Heart left ventricle (tissue), 13 donors: ENCODE data around the gene SLC37A2.

Experiments
- POLR2A ChIP-seq, 2 donors: fragments of 450-650 bp; IDR thresholded peaks; one replicate each; pipeline ENCODE4 v1.6.1; 2017; ENCODE audit warnings: antibody characterized with exemption in 2 of 2, mild to moderate bottlenecking in 2 of 2, moderate library complexity in 2 of 2
- TF ChIP-seq, protein P1 (sequence below), 12 donors: fragments of 200-600 bp; sonication (generic) in 4 of 12; IDR thresholded peaks; one replicate each; pipeline versions ENCODE4 v1.5.0 to v1.8.0; 2018 to 2022; ENCODE audit warnings: antibody characterized with exemption in 12 of 12, mild to moderate bottlenecking in 5 of 12
- donor health status: ischemic (EF 13 %, LVEDD 7.1; RV severe dilation, severe dysfunction).
- donor health status: DM: no; HTN: yes; CAD: no.
- donor health status: DM: no; HTN: no; CAD: no.
- donor health status: ischemic (EF 25% LVEDD 6.9; RV normal size, moderate dysfunction).
- donor health status: ischemic (EF 25% LVEDD 5.7; RV mildly dilated, moderate dysfunction).
- donor health status: ischemic (EF 35%, LVEDD 5.7; RV mildly dilated, moderate dysfunction).
- donor health status: nonischemic (EF 11% LVEDD 7.7; RV severe dilation, severe dysfunction).
- donor health status: DM: yes; HTN: yes; CAD: no.
- donor health status: PGD.
- donor health status: ischemic (EF 29% LVEDD 5.4; RV normal size, mild dysfunction).
- donor health status: nonischemic (EF 23%, LVEDD 6.1; RV moderate dilation, normal function).

DNA sequence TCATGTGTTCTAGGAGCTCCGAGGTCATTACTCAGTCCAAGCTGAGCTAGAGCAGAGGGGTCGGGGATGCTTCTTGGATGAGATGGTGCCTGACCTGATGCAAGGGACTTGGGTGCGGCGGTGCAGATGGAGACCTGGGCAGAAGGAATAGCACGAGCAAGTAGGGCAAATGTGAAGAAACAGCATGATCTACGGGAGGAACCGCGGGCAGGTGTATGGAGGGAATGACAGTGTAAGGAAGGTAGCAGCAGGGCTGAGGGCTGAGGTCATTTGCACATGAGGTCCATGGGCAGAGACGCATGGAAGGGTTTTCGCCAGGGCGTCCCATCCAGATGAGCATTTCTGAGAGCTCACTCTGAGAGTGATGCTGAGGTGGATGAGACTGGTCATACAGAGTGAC is 14.9 kb downstream of the SLC37A2 start:
- TF ChIP-seq, protein P1, sequence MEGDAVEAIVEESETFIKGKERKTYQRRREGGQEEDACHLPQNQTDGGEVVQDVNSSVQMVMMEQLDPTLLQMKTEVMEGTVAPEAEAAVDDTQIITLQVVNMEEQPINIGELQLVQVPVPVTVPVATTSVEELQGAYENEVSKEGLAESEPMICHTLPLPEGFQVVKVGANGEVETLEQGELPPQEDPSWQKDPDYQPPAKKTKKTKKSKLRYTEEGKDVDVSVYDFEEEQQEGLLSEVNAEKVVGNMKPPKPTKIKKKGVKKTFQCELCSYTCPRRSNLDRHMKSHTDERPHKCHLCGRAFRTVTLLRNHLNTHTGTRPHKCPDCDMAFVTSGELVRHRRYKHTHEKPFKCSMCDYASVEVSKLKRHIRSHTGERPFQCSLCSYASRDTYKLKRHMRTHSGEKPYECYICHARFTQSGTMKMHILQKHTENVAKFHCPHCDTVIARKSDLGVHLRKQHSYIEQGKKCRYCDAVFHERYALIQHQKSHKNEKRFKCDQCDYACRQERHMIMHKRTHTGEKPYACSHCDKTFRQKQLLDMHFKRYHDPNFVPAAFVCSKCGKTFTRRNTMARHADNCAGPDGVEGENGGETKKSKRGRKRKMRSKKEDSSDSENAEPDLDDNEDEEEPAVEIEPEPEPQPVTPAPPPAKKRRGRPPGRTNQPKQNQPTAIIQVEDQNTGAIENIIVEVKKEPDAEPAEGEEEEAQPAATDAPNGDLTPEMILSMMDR (IDR thresholded peaks at IDR 0.05): no peak
- TF ChIP-seq POLR2A (IDR thresholded peaks at IDR 0.05): no peak
